ENCODE data around the gene UNC13C.

GRCh38 chr15:54481819-54482218 lies 503.6 kb downstream of the UNC13C start:
- TF ChIP-seq, protein P1, sequence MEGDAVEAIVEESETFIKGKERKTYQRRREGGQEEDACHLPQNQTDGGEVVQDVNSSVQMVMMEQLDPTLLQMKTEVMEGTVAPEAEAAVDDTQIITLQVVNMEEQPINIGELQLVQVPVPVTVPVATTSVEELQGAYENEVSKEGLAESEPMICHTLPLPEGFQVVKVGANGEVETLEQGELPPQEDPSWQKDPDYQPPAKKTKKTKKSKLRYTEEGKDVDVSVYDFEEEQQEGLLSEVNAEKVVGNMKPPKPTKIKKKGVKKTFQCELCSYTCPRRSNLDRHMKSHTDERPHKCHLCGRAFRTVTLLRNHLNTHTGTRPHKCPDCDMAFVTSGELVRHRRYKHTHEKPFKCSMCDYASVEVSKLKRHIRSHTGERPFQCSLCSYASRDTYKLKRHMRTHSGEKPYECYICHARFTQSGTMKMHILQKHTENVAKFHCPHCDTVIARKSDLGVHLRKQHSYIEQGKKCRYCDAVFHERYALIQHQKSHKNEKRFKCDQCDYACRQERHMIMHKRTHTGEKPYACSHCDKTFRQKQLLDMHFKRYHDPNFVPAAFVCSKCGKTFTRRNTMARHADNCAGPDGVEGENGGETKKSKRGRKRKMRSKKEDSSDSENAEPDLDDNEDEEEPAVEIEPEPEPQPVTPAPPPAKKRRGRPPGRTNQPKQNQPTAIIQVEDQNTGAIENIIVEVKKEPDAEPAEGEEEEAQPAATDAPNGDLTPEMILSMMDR (conservative IDR thresholded peaks at IDR 0.05 in 1 of 2, IDR thresholded peaks at IDR 0.05 in 1 of 2; ENCODE audit: extremely low read depth in 1 of 2, insufficient read depth in 1 of 2, low read depth in 1 of 2, low read length in 2 of 2) = no peak
- no peak for TF ChIP-seq EZH2 (IDR thresholded peaks at IDR 0.05; ENCODE audit: borderline replicate concordance, low read length)
